Hepatocyte (in vitro differentiated cells): ENCODE measurements around the gene SKIDA1. TPM values are rescaled to one million over a fixed set of nuclear protein-coding genes. Genes with fewer than 3 reads are reported as not detected.

ENCODE experiments used
- DNase-seq: peaks from one replicate; pipeline ENCODE4 v3.0.0-alpha.2; 2016; ENCODE audit warnings: low spot score
- H2AFZ ChIP-seq: fragments of 200-600 bp; sonication (generic); 2 replicates; pipeline ENCODE4 v1.6.0; 2016; ENCODE audit warnings: antibody characterized with exemption, mild to moderate bottlenecking
- H3K27ac ChIP-seq: fragments of 200-600 bp; sonication (generic); 2 replicates; pipeline ENCODE4 v1.5.1; 2016; ENCODE audit warnings: mild to moderate bottlenecking
- H3K27me3 ChIP-seq: fragments of 200-600 bp; sonication (generic); 2 replicates; pipeline ENCODE4 v1.6.1; 2016
- H3K36me3 ChIP-seq: fragments of 200-600 bp; sonication (generic); replicated peaks from 2 replicates; pipeline ENCODE4 v1.5.1; 2016; ENCODE audit warnings: low read depth; ENCODE audit not compliant: insufficient read depth
- H3K4me1 ChIP-seq: fragments of 200-600 bp; sonication (generic); 2 replicates; pipeline ENCODE4 v1.5.1; 2016; ENCODE audit warnings: mild to moderate bottlenecking, moderate library complexity; ENCODE audit not compliant: insufficient read depth
- H3K4me2 ChIP-seq: fragments of 200-600 bp; sonication (generic); 2 replicates; pipeline ENCODE4 v1.6.0; 2016
- H3K4me3 ChIP-seq: fragments of 200-600 bp; sonication (generic); 2 replicates; pipeline ENCODE4 v1.5.1; 2016; ENCODE audit warnings: mild to moderate bottlenecking
- H3K79me2 ChIP-seq: fragments of 200-600 bp; sonication (generic); 2 replicates; pipeline ENCODE4 v1.6.0; 2017; ENCODE audit warnings: mild to moderate bottlenecking
- H3K9me2 ChIP-seq: fragments of 200-600 bp; sonication (generic); replicated peaks from 2 replicates; pipeline ENCODE4 v1.6.0; 2017; ENCODE audit warnings: mild to moderate bottlenecking; ENCODE audit not compliant: insufficient read depth
- H3K9me3 ChIP-seq: fragments of 200-600 bp; sonication (generic); 2 replicates; pipeline ENCODE4 v1.5.1; 2016; ENCODE audit warnings: low read depth, mild to moderate bottlenecking
- H4K20me1 ChIP-seq: fragments of 200-600 bp; sonication (generic); 2 replicates; pipeline ENCODE4 v1.6.0; 2016; ENCODE audit warnings: mild to moderate bottlenecking; ENCODE audit not compliant: insufficient read depth, poor library complexity, severe bottlenecking
- EZH2 ChIP-seq: fragments of 200-600 bp; sonication (generic); IDR thresholded peaks from 2 replicates; pipeline ENCODE4 v1.6.1; 2016; ENCODE audit warnings: antibody characterized with exemption, mild to moderate bottlenecking, borderline replicate concordance
- EZH2phosphoT487 ChIP-seq: fragments of 200-600 bp; sonication (generic); IDR thresholded peaks from one replicate; pipeline ENCODE4 v1.6.1; 2018; ENCODE audit warnings: antibody characterized with exemption, mild to moderate bottlenecking, low read depth, moderate library complexity; ENCODE audit not compliant: unreplicated experiment, severe bottlenecking
- WGBS: methylation state at CpG from one replicate; pipeline ENCODE4 v1.1.6; 2016; ENCODE audit warnings: low lambda C conversion rate; ENCODE audit errors: missing lambda C conversion rate; 5-methylcytosine and 5-hydroxymethylcytosine counted together
- polyA plus RNA-seq: library from polyadenylated mRNA; unstranded; fragments of >200 nt; fragmentation: Nextera tagmentation; extraction: Ambion mirVana; gene quantifications from 2 replicates; pipeline ENCODE4 v1.2.1, GENCODE V29; 2016
- total RNA-seq: library from RNA; depleted of rRNA; stranded (reverse); fragments of >200 nt; gene quantifications from 2 replicates; pipeline ENCODE4 v1.2.3, GENCODE V29; 2014
- TF ChIP-seq, protein P1 (sequence below): fragments of 200-600 bp; sonication (generic); IDR thresholded peaks from 2 replicates; pipeline ENCODE4 v1.5.1; 2016; ENCODE audit warnings: antibody characterized with exemption, mild to moderate bottlenecking; ENCODE audit not compliant: poor library complexity

The SKIDA1 gene
- total and polyA plus RNA-seq, 2 experiments from 2014 or later, result 0.68 to 2.3 TPM

DNA sequence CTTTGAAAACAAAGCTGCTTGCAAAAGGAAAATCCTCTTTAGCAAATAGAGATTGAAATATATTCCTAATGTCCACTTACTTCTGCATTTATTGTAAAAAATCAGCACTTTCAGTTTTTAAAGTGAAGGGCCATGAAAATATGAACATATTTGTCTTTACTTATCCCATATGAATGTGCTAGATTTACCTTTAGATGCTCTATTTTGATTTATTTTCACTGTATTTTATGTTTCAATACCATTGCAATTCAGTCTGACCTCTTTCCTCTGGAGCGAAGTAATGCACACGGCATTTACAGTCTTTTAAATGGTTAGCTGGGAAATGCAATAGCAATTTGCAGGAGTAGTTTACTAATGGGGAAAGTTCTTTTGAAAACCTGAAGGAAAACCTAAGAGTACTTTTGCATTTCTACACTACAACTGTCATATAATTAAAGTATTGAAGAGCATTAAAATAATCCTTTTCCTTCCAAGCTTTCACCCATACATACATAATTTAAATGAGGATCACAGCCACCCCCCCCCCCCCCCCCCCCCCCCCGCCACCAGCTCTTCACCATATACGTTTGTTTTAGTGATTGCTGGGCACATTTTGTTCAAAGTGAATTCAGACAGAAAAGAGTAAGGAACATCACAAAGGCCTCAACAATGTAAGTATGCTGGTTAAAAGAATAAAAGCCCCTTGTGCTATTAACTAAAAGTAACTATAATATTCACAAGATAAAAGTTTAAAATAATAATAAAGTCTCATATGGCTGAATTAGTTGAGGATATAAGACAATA is 3.5 kb downstream of the SKIDA1 start:
- Histone ChIP-seq H3K9me2 (no peaks in the 10 kb centered on the region), H3K27ac (peak overlapping the region; percentile 95), H3K4me1 (peaks cover 23% of the 10 kb centered on the region), H3K9me3 (no peaks in the 10 kb centered on the region), H2AFZ (no peak overlapping the region), H3K27me3 (peaks cover 19% of the 10 kb centered on the region), H3K4me2 (peak overlapping the region; percentile 87), H3K79me2 (peaks cover 33% of the 10 kb centered on the region), H4K20me1 (no peaks in the 10 kb centered on the region), H3K4me3 (no peak overlapping the region), H3K36me3 (no peaks in the 10 kb centered on the region)
- WGBS, result 57% methylated on average over 4 of the region's 4 CpGs
- no peak for DNase-seq
- no peak for TF ChIP-seq EZH2phosphoT487
- TF ChIP-seq, protein P1, sequence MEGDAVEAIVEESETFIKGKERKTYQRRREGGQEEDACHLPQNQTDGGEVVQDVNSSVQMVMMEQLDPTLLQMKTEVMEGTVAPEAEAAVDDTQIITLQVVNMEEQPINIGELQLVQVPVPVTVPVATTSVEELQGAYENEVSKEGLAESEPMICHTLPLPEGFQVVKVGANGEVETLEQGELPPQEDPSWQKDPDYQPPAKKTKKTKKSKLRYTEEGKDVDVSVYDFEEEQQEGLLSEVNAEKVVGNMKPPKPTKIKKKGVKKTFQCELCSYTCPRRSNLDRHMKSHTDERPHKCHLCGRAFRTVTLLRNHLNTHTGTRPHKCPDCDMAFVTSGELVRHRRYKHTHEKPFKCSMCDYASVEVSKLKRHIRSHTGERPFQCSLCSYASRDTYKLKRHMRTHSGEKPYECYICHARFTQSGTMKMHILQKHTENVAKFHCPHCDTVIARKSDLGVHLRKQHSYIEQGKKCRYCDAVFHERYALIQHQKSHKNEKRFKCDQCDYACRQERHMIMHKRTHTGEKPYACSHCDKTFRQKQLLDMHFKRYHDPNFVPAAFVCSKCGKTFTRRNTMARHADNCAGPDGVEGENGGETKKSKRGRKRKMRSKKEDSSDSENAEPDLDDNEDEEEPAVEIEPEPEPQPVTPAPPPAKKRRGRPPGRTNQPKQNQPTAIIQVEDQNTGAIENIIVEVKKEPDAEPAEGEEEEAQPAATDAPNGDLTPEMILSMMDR, result no peak
- TF ChIP-seq EZH2, result no peak

DNA sequence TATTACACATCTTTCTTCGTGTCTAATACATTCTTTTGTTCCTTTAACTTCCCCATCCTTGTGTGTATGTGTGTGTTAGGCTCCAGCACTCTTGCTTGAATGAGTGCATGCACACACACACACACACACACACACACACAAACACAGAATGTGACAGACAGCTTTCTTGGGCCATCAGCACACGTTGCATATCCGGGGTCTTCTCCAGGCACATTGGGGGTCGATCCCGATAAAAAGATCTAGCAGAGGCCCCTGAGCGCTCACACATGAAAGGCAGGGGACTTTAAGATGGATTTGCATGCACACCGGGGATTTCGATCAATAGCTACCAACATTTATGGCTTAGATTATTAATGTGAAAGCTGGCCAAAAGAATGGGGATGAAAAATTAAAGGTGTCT is 4.5 kb downstream of the SKIDA1 start:
- Histone ChIP-seq H4K20me1 (no peaks in the 10 kb centered on the region), H3K9me2 (no peaks in the 10 kb centered on the region), H3K79me2 (peaks cover 39% of the 10 kb centered on the region), H3K27ac (peak overlapping the region; percentile 97), H2AFZ (peak overlapping the region; percentile 65), H3K27me3 (peaks cover 22% of the 10 kb centered on the region), H3K36me3 (no peaks in the 10 kb centered on the region), H3K4me3 (no peak overlapping the region), H3K4me2 (peak overlapping the region; percentile 87), H3K4me1 (peaks cover 23% of the 10 kb centered on the region), H3K9me3 (no peaks in the 10 kb centered on the region)
- WGBS, result 49% methylated on average over 8 of the region's 8 CpGs
- TF ChIP-seq, protein P1, result no peak
- TF ChIP-seq EZH2 (no peak), EZH2phosphoT487 (no peak)
- DNase-seq, result no peak

DNA sequence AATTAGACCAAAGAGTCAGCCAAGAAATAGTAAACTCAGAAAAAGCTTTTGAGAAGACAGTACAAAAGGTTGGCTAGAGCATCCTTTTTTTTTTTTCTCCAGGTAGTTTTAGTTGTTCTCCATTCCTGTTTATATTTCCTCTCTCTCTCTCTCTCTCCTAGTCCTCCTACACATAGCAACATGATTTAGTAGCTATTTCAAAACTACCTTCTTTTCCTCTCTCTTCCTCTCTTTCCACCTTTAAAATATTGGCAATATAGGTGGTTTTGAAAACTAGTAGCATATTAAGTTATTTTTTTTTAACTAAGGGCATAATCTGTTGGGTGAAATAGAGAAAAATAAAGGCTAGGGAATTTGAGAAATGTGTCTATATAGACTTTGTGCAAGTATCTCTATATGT is 5.0 kb downstream of the SKIDA1 start:
- Histone ChIP-seq H3K27ac (peak overlapping the region; percentile 97), H3K4me1 (peaks cover 23% of the 10 kb centered on the region), H3K4me2 (peak overlapping the region; percentile 87), H4K20me1 (no peaks in the 10 kb centered on the region), H3K36me3 (no peaks in the 10 kb centered on the region), H3K27me3 (peaks cover 26% of the 10 kb centered on the region), H3K9me2 (no peaks in the 10 kb centered on the region), H3K4me3 (peak overlapping the region; percentile 38), H3K79me2 (peaks cover 43% of the 10 kb centered on the region), H2AFZ (peak overlapping the region; percentile 65), H3K9me3 (no peaks in the 10 kb centered on the region)
- no peak for TF ChIP-seq EZH2phosphoT487
- TF ChIP-seq, protein P1, result no peak
- no peak for TF ChIP-seq EZH2
- no peak for DNase-seq
